ENCODE results near the gene ROBO1.
"Not testable (repeated sequence)": the region's sequence is repeated elsewhere in the genome, so short reads cannot be mapped to it uniquely, and the experiment has no call there.

The ROBO1 gene

GRCh38 chr3:78732893-78733292, 1034.9 kb downstream of the ROBO1 start:
- DNase-seq (ENCODE audit: low read depth) = no peak

- DNase-seq (ENCODE audit: low read depth) = no peak
These were observed 1035.3 kb downstream of the ROBO1 start for GRCh38 chr3:78732471-78732870.

DNA sequence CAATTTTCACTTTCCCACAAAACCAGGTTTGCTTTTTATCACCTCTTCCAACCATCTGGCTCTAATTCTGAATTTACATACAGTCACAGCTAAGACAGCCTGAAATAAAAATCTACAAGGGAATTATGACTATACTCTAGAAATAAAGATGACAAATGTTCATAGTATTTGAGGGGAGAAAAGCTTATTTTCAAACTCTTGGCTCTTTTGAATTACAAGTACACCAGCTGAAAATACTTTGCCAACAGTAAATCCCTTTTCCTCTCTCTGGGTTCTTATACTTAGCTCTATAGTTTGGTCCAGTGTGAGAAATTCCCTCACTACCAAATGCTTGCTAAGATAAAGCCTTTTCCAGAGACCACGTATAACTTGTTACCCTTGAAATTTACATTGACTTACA, 1037.9 kb downstream of the ROBO1 start:
- DNase-seq (ENCODE audit: low read depth) = no peak

- no peak for DNase-seq (ENCODE audit: low read depth)
These were observed 1039.2 kb downstream of the ROBO1 start for GRCh38 chr3:78728406-78729145.

DNA sequence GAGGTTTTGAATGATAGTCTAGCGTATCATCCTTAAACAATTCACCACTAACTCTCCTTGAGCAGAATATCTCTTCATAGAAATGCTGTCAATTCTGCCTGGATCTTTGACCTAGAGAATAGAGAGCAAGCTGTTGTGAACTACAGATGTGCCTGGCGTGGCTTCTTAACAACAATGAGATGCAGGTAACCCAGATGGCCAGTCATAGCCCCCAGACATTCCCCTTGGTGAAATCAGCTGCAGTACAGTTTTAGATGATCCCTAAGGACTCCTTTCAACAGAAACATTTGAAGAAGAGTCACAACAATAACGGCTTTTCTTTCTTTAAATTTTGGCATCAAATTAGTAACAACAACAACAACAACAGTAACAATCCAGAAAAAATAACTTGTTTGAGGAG, 1041.3 kb downstream of the ROBO1 start:
- DNase-seq (ENCODE audit: low read depth) = no peak

DNA sequence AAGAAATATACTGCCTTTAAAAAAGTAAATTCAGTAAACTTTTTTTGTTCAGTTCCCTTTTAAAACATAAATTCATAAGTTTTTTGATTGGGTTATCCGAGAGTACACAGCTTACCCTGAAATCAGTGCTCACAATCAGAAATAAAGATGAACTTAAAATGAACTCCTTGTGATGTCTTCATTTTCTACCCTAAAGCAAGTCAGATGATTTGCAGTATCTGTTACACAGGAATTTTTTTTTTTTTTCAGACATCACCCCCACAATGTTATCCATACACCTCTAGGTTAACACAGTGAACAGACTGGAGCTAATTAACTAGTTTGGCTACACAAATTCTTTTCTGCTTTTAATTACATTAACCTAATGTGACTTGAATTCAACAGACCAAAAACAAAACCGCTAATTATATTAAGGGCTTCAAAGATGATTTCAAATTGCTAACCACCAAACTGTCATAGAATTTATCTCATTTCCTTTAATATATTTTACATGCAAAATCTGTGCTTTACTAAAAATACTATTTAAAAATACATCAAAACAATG, 1042.0 kb downstream of the ROBO1 start:
- no peak for DNase-seq (ENCODE audit: low read depth)

GRCh38 chr3:78724859-78725258, 1042.9 kb downstream of the ROBO1 start:
- DNase-seq (ENCODE audit: low read depth) = no peak

DNA sequence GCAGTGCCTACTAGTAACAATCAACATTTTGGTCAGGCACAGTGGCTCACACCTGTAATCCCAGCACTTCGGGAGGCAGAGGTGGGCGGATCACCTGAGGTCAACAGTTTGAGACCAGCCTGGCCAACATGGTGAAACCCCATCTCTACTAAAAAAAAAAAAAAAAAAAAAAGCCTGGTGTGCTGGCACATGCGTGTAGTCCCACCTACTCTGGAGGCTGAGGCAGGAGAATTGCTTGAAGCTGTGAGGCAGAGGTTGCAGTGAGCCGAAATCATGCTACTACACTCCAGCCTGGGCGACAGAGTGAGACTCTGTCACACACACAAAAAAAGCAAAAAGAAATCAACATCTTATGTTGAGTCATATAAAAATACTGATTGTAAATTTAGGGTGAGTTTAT, 1043.4 kb downstream of the ROBO1 start:
- not testable (repeated sequence) for DNase-seq (ENCODE audit: low read depth)

DNA sequence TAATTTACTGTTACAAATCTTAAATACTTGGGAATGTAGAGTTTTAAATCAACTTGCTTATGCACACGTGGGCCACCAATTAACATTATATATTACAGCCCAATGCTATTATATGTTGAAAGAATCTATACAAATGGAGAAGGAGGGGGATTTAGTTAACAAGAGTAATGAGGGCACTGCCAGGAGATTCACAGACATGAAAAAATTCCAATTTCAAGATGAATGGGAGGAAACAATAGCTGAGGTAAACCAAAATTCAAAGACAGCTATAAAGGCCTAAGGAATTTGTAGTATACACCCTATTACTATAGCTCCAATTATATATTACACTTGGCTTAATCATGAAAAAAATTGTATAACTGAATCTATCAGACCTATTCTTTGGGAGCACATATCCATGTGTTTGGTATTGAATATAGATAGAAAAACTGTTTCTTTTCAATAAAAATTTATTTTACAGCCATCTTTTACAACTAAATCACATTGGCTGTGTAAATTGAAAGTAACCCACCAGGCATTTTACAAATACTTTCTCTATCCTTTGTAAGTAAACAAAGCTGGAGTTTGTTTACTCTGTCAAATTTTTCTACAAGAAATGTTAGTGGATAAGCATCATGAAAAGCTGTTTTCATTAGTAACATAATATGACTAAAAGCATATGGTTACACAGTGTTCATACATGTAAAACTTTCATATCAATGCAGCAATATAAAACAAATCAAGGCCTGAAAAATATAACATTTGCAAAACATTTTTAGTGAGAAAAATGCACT, 1045.8 kb downstream of the ROBO1 start:
- DNase-seq (ENCODE audit: low read depth) = no peak

- no peak for DNase-seq (ENCODE audit: low read depth)
These were observed 1049.1 kb downstream of the ROBO1 start for GRCh38 chr3:78718707-78719106.

DNA sequence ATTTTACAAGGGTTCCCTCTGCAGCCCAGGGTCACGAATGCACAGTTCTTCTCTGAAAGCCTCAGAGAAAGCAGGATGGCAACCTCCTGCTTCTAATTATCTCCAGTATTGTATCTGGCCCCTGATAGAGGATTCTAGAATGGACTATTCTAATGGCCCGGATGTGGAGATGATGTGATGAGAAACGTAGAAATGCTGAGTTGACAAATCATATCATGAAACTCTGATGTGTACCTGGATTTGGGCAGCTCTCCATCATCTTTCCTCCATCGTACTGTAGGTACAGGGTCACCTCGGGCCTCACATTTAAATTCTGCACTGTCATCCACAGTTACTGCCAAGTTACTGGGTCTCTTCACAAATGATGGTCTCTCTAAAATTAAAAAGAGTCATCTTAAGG, 1050.8 kb downstream of the ROBO1 start:
- no peak for DNase-seq (ENCODE audit: low read depth)

DNA sequence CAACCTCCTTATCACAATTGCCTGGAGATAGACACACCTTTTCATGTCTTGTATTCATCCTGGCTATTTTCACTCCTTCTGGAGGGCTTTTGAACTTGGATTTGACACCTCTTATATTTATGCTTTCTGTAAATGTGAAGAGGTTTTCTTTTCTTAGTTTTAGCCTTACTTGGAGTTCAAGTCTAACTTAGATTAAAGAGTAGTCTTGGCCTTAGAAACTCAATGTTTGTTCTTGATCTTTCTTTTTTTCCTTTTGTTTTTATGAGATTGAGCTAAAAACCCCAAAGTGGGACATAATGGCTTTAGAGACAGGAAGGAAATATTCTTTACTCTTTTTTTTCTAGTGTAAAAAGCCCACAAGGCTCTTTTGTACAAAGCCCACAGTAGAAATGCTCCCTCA, 1054.9 kb downstream of the ROBO1 start:
- no peak for DNase-seq (ENCODE audit: low read depth)

- DNase-seq (ENCODE audit: low read depth) = no peak
These were observed 1055.5 kb downstream of the ROBO1 start for GRCh38 chr3:78712270-78712669.

GRCh38 chr3:78708565-78709073, 1059.2 kb downstream of the ROBO1 start:
- no peak for DNase-seq (ENCODE audit: low read depth)

DNA sequence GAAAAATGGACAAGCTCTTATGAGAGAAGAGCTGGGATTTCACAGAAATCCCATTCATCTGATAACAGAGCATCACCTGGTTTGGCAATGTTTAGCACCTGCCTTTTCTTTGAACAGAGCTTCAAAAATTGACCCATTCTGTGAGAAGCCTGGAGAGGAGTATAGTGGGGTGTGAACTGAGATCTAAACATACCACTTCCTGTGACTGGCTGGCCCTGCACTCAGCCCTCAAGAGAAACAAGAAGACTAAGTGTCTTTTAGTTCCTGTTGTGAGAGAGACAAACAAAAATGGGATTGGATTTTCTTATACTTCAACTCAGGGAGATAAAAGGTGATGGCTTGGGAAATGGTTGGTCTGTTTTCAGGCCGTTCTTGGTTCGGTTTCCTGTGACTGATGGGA, 1060.2 kb downstream of the ROBO1 start:
- DNase-seq (ENCODE audit: low read depth) = no peak

DNA sequence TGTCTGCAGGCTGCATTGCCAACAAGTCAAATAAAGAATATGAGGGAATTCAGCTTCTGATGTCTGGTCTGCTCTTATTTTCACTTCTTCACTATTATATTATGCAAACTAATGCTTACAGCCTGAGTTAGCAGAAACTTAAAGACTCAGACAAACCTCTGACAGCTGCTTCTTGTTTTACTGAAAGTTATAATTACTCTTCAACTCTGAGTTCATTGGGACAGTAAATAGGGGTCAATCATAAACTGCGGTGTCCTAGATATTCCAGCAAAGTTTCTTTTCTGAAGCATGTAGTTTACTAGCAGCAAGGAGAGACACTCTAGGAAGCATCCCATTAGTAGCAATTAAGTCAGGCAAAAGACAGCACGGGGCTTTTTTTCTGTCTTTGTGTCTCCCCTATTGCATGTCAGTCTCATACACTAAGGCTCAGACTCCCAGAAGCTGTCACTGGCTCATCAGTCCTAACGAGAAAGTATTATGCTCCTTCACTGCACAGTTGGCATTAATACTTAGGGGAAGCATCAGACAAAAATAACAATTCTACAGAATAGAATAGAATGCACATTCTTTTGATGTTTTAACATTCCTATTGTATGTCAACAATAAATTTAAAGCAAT, 1060.8 kb downstream of the ROBO1 start:
- DNase-seq (ENCODE audit: low read depth) = no peak

DNA sequence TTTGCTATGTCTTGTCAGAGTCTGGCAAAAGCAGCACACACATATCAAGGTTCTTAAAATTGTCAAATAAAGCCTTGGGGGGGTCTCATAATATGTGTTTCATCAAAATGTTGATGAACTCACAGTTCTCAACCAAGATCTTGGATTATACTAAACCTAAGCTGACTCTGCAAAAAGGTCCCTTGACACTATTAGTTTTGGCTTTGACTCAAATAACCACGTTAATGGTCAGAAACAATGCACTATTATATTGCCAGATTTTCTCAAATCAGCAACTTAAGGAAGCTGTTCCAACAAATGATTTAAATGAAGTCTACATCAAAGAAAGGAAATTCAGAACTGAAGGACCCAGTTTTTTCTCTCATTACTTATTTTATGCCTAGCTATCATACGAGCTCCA, 1063.9 kb downstream of the ROBO1 start:
- DNase-seq (ENCODE audit: low read depth) = no peak

DNA sequence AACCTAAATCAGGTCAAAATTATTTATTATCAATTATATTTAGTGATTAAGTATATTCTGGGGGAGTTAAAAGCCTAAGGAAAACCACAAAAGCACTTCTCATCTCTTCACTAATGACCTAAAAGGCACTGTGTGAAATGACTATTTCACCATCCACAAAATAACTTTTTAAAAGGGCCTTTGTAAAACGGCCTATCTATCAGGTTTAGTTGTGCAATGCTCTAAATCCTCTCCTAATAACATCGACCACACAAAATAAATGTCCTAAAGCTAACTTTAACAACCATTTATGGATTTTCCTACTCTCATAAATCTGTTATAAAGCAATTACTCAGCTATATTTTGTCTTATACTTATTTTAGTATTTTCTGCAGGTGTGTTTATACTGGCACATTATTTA, 1066.3 kb downstream of the ROBO1 start:
- DNase-seq (ENCODE audit: low read depth) = no peak

DNA sequence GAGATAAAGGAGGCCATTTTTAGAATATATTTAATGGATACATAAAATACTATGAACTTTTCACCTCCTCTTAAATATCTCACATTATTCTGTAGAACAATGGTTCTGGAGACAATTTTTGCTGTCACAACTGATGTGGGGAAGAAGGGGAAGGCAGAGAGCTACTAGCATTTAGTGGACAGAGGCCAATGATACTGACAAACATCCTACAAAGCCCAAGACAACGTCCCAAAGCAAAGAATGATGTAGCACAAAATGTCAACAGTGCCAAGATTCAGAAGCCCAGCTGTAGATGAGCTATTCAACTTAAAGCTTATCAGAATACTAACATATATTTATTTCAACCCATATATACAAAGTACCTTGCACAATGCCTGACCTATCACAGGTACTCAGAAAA, 1069.4 kb downstream of the ROBO1 start:
- no peak for DNase-seq (ENCODE audit: low read depth)

DNA sequence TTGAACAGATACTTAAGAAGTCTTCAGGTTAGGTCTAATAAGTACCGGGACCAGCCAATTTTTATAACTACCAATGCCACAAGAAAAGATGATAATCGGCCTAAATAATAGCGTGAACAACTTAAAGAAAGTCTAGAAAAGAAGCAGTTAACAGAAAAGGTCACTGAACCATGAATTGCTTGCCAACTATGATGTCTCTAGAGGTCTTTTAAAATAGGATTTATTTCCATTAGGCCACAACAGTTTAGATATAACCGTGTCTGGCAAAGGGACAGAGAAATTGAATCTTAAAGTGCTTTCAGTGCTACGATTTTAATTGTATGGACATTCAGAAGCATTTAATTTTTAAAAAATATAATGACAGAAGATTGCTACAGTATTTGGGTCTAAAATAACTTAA, 1070.4 kb downstream of the ROBO1 start:
- DNase-seq (ENCODE audit: low read depth) = no peak

DNA sequence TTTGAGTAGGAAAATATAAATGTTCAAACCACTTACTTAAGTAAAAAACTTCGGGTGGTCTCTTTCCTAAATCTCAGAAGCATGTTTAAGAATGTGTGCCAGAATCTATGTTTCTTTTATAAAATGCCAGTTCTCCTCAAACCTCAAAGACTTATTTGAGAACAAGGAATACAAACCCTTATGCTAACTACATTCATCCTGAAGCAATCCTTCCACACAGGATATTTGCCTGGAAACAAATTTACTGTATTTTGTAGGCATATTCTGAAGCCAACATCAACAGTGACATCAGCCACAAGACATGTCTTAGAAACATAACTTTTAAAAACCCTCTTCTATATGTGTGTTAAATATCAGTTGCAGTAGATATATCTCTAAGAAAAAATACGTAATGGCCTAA, 1077.0 kb downstream of the ROBO1 start:
- DNase-seq (ENCODE audit: low read depth) = no peak

- no peak for DNase-seq (ENCODE audit: low read depth)
These were observed 1078.4 kb downstream of the ROBO1 start for GRCh38 chr3:78689378-78689777.

DNA sequence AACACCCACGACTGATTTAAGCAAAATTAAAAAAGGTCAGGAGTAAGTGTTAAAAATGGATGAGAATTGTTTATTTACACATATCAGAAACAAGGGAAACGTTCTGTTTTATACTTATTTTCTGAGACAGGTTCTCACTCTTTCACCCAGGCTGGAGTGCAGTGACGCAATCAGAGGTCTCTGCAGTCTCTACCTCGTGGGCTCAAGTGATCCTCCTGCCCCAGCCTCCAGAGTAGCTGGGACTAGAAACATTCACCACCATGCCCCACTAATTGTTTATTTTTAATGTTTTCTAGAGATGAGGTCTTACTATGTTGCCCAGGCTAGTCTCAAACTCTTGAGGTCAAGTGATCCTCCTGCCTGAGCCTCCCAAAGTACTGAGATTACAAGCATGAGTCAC, 1080.3 kb downstream of the ROBO1 start:
- no peak for DNase-seq (ENCODE audit: low read depth)
